Activated T-cell treated with anti-CD3 and anti-CD28 coated beads, Interleukin-2, amount 50 U/mL, for 4 hours (primary cell): ENCODE measurements around the gene NT5E. TPM values are rescaled to one million over a fixed set of nuclear protein-coding genes. Genes with fewer than 3 reads are reported as not detected.

Source experiments
- ATAC-seq, 2 donors: fragments of 200-7000 bp; cut with Tn5 transposase; one replicate each; pipeline ENCODE4 v1.10.0; 2021
- DNase-seq: peaks from one replicate; pipeline ENCODE4 v3.0.0-alpha.2; 2020
- H3K27me3 Mint-ChIP-seq: one replicate; pipeline ENCODE4 v1.8.0; 2021; ENCODE audit warnings: low read depth, mixed read lengths
- H3K36me3 Mint-ChIP-seq: one replicate; pipeline ENCODE4 v1.8.0; 2022; ENCODE audit warnings: mixed read lengths; ENCODE audit not compliant: insufficient read depth
- H3K4me1 Mint-ChIP-seq: one replicate; pipeline ENCODE4 v1.8.0; 2021; ENCODE audit warnings: low read depth, mixed read lengths
- H3K4me3 Mint-ChIP-seq: one replicate; pipeline ENCODE4 v1.8.0; 2021; ENCODE audit warnings: mild to moderate bottlenecking, moderate library complexity, mixed read lengths
- H3K9me3 Mint-ChIP-seq: one replicate; pipeline ENCODE4 v1.8.0; 2021; ENCODE audit warnings: mixed read lengths
- total RNA-seq, 3 donors: library from RNA; stranded (reverse); gene quantifications; one replicate each; pipeline ENCODE4 v1.2.1, GENCODE V29; 2021

Gene NT5E
- total RNA-seq, 3 donors from 2014 or later = 9.4 to 18.4 (median 13.4) TPM

GRCh38 chr6:85436411-85436810, 13.5 kb upstream of the NT5E start:
- Mint-ChIP-seq H3K4me1 (no peaks in the 10 kb centered on the region), H3K27me3 (no peaks in the 10 kb centered on the region), H3K36me3 (no peaks in the 10 kb centered on the region), H3K9me3 (no peaks in the 10 kb centered on the region), H3K4me3 (no peak overlapping the region)
- no peak for DNase-seq
- no peak for ATAC-seq

- Mint-ChIP-seq H3K36me3 (no peaks in the 10 kb centered on the region), H3K4me1 (no peaks in the 10 kb centered on the region), H3K27me3 (no peaks in the 10 kb centered on the region), H3K9me3 (no peaks in the 10 kb centered on the region), H3K4me3 (no peak overlapping the region)
- ATAC-seq = no peak
- no peak for DNase-seq
These were observed 12.9 kb upstream of the NT5E start for GRCh38 chr6:85436939-85437495.

- Mint-ChIP-seq H3K9me3 (no peaks in the 10 kb centered on the region), H3K4me1 (peaks cover 6% of the 10 kb centered on the region), H3K4me3 (no peak overlapping the region), H3K36me3 (no peaks in the 10 kb centered on the region), H3K27me3 (peaks cover 20% of the 10 kb centered on the region)
- no peak for ATAC-seq
- DNase-seq = no peak
These were observed 6.3 kb upstream of the NT5E start for GRCh38 chr6:85443349-85444117.

- Mint-ChIP-seq H3K36me3 (peaks cover 3% of the 10 kb centered on the region), H3K27me3 (peaks cover 62% of the 10 kb centered on the region), H3K4me1 (peaks cover 46% of the 10 kb centered on the region), H3K4me3 (peak overlapping the region; percentile 87), H3K9me3 (no peaks in the 10 kb centered on the region)
- peak; percentile 51 for DNase-seq
- ATAC-seq = peak; percentile 77 to 78
These were observed 480 bp upstream of the NT5E start for GRCh38 chr6:85449388-85449817.

GRCh38 chr6:85451565-85452306, 1.9 kb downstream of the NT5E start:
- ATAC-seq (no peak), DNase-seq (no peak)
- H3K4me1 Mint-ChIP-seq = peaks cover 48% of the 10 kb centered on the region
- peaks cover 3% of the 10 kb centered on the region for H3K36me3 Mint-ChIP-seq
- peak overlapping the region; percentile 87 for H3K4me3 Mint-ChIP-seq
- no peaks in the 10 kb centered on the region for H3K9me3 Mint-ChIP-seq
- peaks cover 63% of the 10 kb centered on the region for H3K27me3 Mint-ChIP-seq

GRCh38 chr6:85452441-85452881, 2.6 kb downstream of the NT5E start:
- ATAC-seq (no peak), DNase-seq (no peak)
- Mint-ChIP-seq H3K36me3 (peaks cover 3% of the 10 kb centered on the region), H3K9me3 (no peaks in the 10 kb centered on the region), H3K4me3 (peak overlapping the region; percentile 87), H3K27me3 (peaks cover 68% of the 10 kb centered on the region), H3K4me1 (peaks cover 53% of the 10 kb centered on the region)

GRCh38 chr6:85453052-85453451, 3.2 kb downstream of the NT5E start:
- ATAC-seq (no peak), DNase-seq (no peak)
- Mint-ChIP-seq H3K4me3 (peak overlapping the region; percentile 87), H3K9me3 (no peaks in the 10 kb centered on the region), H3K27me3 (peaks cover 62% of the 10 kb centered on the region), H3K36me3 (peaks cover 3% of the 10 kb centered on the region), H3K4me1 (peaks cover 55% of the 10 kb centered on the region)

- no peak for DNase-seq
These were observed 3.6 kb downstream of the NT5E start for GRCh38 chr6:85453490-85453889.

GRCh38 chr6:85455471-85456026, 5.7 kb downstream of the NT5E start:
- Mint-ChIP-seq H3K27me3 (peaks cover 43% of the 10 kb centered on the region), H3K4me3 (no peak overlapping the region), H3K4me1 (peaks cover 54% of the 10 kb centered on the region), H3K36me3 (peaks cover 3% of the 10 kb centered on the region), H3K9me3 (no peaks in the 10 kb centered on the region)
- ATAC-seq (peak; percentile 23 to 36), DNase-seq (no peak)

More at GRCh38 chr6:85453490-85453889, 3.6 kb downstream of the NT5E start:
- peaks cover 3% of the 10 kb centered on the region for H3K36me3 Mint-ChIP-seq
- peaks cover 56% of the 10 kb centered on the region for H3K4me1 Mint-ChIP-seq
- ATAC-seq = no peak
- H3K4me3 Mint-ChIP-seq = peak overlapping the region; percentile 87
- H3K9me3 Mint-ChIP-seq = no peaks in the 10 kb centered on the region
- peaks cover 58% of the 10 kb centered on the region for H3K27me3 Mint-ChIP-seq

- Mint-ChIP-seq H3K27me3 (peaks cover 32% of the 10 kb centered on the region), H3K36me3 (peaks cover 3% of the 10 kb centered on the region), H3K4me3 (no peak overlapping the region), H3K4me1 (peaks cover 55% of the 10 kb centered on the region), H3K9me3 (no peaks in the 10 kb centered on the region)
- ATAC-seq (no peak), DNase-seq (no peak)
These were observed 6.9 kb downstream of the NT5E start for GRCh38 chr6:85456782-85457181.

GRCh38 chr6:85458184-85458583, 8.3 kb downstream of the NT5E start:
- ATAC-seq = no peak
- Mint-ChIP-seq H3K36me3 (no peaks in the 10 kb centered on the region), H3K9me3 (no peaks in the 10 kb centered on the region), H3K4me3 (no peak overlapping the region), H3K4me1 (peaks cover 60% of the 10 kb centered on the region), H3K27me3 (peaks cover 26% of the 10 kb centered on the region)
- no peak for DNase-seq

- Mint-ChIP-seq H3K9me3 (no peaks in the 10 kb centered on the region), H3K4me3 (no peak overlapping the region), H3K27me3 (peaks cover 25% of the 10 kb centered on the region), H3K4me1 (peaks cover 63% of the 10 kb centered on the region), H3K36me3 (no peaks in the 10 kb centered on the region)
- DNase-seq = no peak
- no peak for ATAC-seq
These were observed 8.9 kb downstream of the NT5E start for GRCh38 chr6:85458782-85459181.

GRCh38 chr6:85459224-85459901, 9.5 kb downstream of the NT5E start:
- peaks cover 61% of the 10 kb centered on the region for H3K4me1 Mint-ChIP-seq
- ATAC-seq (no peak), DNase-seq (no peak)
- peaks cover 19% of the 10 kb centered on the region for H3K27me3 Mint-ChIP-seq
- H3K36me3 Mint-ChIP-seq = no peaks in the 10 kb centered on the region
- H3K9me3 Mint-ChIP-seq = no peaks in the 10 kb centered on the region
- no peak overlapping the region for H3K4me3 Mint-ChIP-seq
